Activated CD4-positive, alpha-beta T cell treated with anti-CD3 and anti-CD28 coated beads, Interleukin-2, Interleukin-6, amounts not matched to agents 100 ng/mL and 50 ng/mL, durations not matched to agents 16 hours and 8 hours (primary cell): ENCODE measurements around the gene SMOC1.

Experiments
- DNase-seq: peaks from one replicate; pipeline ENCODE4 v3.0.0-alpha.2; 2020

The SMOC1 gene

GRCh38 chr14:69879175-69880043, at the start of gene SMOC1:
SMOC1 (plus strand) TSS chr14:69879416; CDS start chr14:69879679, 263 bp downstream.
- DNase-seq: peak; percentile 28

- DNase-seq: no peak
Observed at GRCh38 chr14:69838881-69839416, 40.3 kb upstream of the SMOC1 start.

GRCh38 chr14:69839661-69840060, 39.6 kb upstream of the SMOC1 start:
- no peak for DNase-seq

GRCh38 chr14:69841656-69842055, 37.6 kb upstream of the SMOC1 start:
- DNase-seq: no peak

- no peak for DNase-seq
Observed at GRCh38 chr14:69842686-69843420, 36.4 kb upstream of the SMOC1 start.

- DNase-seq: no peak
Observed at GRCh38 chr14:69844171-69844570, 35.0 kb upstream of the SMOC1 start.

- DNase-seq: no peak
Observed at GRCh38 chr14:69845050-69845581, 34.1 kb upstream of the SMOC1 start.

- no peak for DNase-seq
Observed at GRCh38 chr14:69845787-69846186, 33.4 kb upstream of the SMOC1 start.

- DNase-seq: no peak
Observed at GRCh38 chr14:69848156-69848555, 31.1 kb upstream of the SMOC1 start.

GRCh38 chr14:69848903-69849391, 30.3 kb upstream of the SMOC1 start:
- no peak for DNase-seq

- DNase-seq: no peak
Observed at GRCh38 chr14:69850086-69850735, 29.0 kb upstream of the SMOC1 start.

- no peak for DNase-seq
Observed at GRCh38 chr14:69850736-69851112, 28.5 kb upstream of the SMOC1 start.

GRCh38 chr14:69852531-69853321, 26.5 kb upstream of the SMOC1 start:
- DNase-seq: no peak

GRCh38 chr14:69853774-69854173, 25.4 kb upstream of the SMOC1 start:
- DNase-seq: no peak

- DNase-seq: no peak
Observed at GRCh38 chr14:69854598-69854997, 24.6 kb upstream of the SMOC1 start.

- no peak for DNase-seq
Observed at GRCh38 chr14:69855180-69855832, 23.9 kb upstream of the SMOC1 start.

GRCh38 chr14:69858801-69859200, 20.4 kb upstream of the SMOC1 start:
- DNase-seq: no peak

GRCh38 chr14:69859591-69859990, 19.6 kb upstream of the SMOC1 start:
- DNase-seq: no peak

- DNase-seq: no peak
Observed at GRCh38 chr14:69860221-69860620, 19.0 kb upstream of the SMOC1 start.

- no peak for DNase-seq
Observed at GRCh38 chr14:69861025-69861569, 18.1 kb upstream of the SMOC1 start.

GRCh38 chr14:69863083-69863482, 16.1 kb upstream of the SMOC1 start:
- no peak for DNase-seq
